H1 (cell line): Measurements from ENCODE around the gene GATAD2B. TPM values are rescaled to one million over a fixed set of nuclear protein-coding genes. Genes with fewer than 3 reads are reported as not detected.

Experiments used
- ASH2L ChIP-seq: fragments of 200-600, 300-600 bp; sonication (generic); IDR thresholded peaks from one replicate; pipeline ENCODE4 v1.7.1; 2017; ENCODE audit warnings: low read length
- ATF3 ChIP-seq: IDR thresholded peaks from 2 replicates; pipeline ENCODE4 v1.6.1; 2011; ENCODE audit warnings: low read depth, mild to moderate bottlenecking, low read length; ENCODE audit not compliant: insufficient read depth
- BACH1 ChIP-seq: IDR thresholded peaks from 2 replicates; pipeline ENCODE4 v1.6.1; 2012; ENCODE audit warnings: low read length, improper control_type of control experiment
- CHD2 ChIP-seq: IDR thresholded peaks from 2 replicates; pipeline ENCODE4 v1.6.1; 2012; ENCODE audit warnings: low read length, improper control_type of control experiment
- GABPA ChIP-seq: IDR thresholded peaks from 2 replicates; pipeline ENCODE4 v1.6.1; 2011; ENCODE audit warnings: mild to moderate bottlenecking, low read length, moderate library complexity, borderline replicate concordance; ENCODE audit not compliant: insufficient read depth
- GTF2F1 ChIP-seq: IDR thresholded peaks from 2 replicates; pipeline ENCODE4 v1.6.1; 2012; ENCODE audit warnings: low read depth, low read length, improper control_type of control experiment, borderline replicate concordance
- HDAC6 ChIP-seq: IDR thresholded peaks from one replicate; pipeline ENCODE4 v1.7.1; 2012; ENCODE audit warnings: low read depth, mild to moderate bottlenecking, inconsistent platforms, low read length, moderate library complexity
- MAFK ChIP-seq: IDR thresholded peaks from 2 replicates; pipeline ENCODE4 v1.6.1; 2012; ENCODE audit warnings: low read depth, mild to moderate bottlenecking, improper control_type of control experiment, low read length
- MAX ChIP-seq: IDR thresholded peaks from 2 replicates; pipeline ENCODE4 v1.6.1; 2012; ENCODE audit warnings: inconsistent platforms
- POU5F1 ChIP-seq: IDR thresholded peaks from 2 replicates; pipeline ENCODE4 v1.6.1; 2011; ENCODE audit warnings: low read depth, mild to moderate bottlenecking, low read length, moderate library complexity
- RAD21 ChIP-seq, 2 experiments: IDR thresholded peaks in 1 of 2; conservative IDR thresholded peaks in 1 of 2; 2 replicates each; pipeline ENCODE4 v1.6.1; 2011; ENCODE audit warnings: low read depth in 2 of 2, low read length in 2 of 2, improper control_type of control experiment in 1 of 2, inconsistent platforms in 1 of 2, mild to moderate bottlenecking in 1 of 2, moderate library complexity in 1 of 2
- RBBP5 ChIP-seq: IDR thresholded peaks from 2 replicates; pipeline ENCODE4 v1.7.1; 2012; ENCODE audit warnings: low read depth, mild to moderate bottlenecking, inconsistent platforms, low read length, moderate library complexity, borderline replicate concordance
- RFX5 ChIP-seq: IDR thresholded peaks from 2 replicates; pipeline ENCODE4 v1.6.1; 2011; ENCODE audit warnings: low read depth, low read length, improper control_type of control experiment, borderline replicate concordance
- SIN3A ChIP-seq, 2 experiments: IDR thresholded peaks in 1 of 2; conservative IDR thresholded peaks in 1 of 2; 2 replicates each; pipeline ENCODE4 v1.6.1; 2011 to 2012; ENCODE audit warnings: low read length in 2 of 2, improper control_type of control experiment in 1 of 2, low read depth in 1 of 2, mild to moderate bottlenecking in 1 of 2
- SP2 ChIP-seq: IDR thresholded peaks from 2 replicates; pipeline ENCODE4 v1.6.1; 2012; ENCODE audit warnings: mild to moderate bottlenecking, low read length, inconsistent platforms
- SP4 ChIP-seq: IDR thresholded peaks from 2 replicates; pipeline ENCODE4 v1.6.1; 2012; ENCODE audit warnings: low read length, inconsistent platforms
- polyA plus RNA-seq, 7 experiments: library from polyadenylated mRNA; depleted of rRNA in 3 of 7; stranded (reverse) in 5 of 7; unstranded in 2 of 7; fragments of >200 nt in 5 of 7; fragments of 200-250 nt in 2 of 7; gene quantifications; 1 replicate in 5 of 7; 2 replicates in 1 of 7; 4 replicates in 1 of 7; pipeline versions ENCODE4 v1.2.1 to v1.2.3, GENCODE V29; 2011 to 2013; ENCODE audit warnings: missing spikeins in 2 of 7, mixed read lengths in 2 of 7
- total RNA-seq: library from RNA; stranded (reverse); fragmentation: NEBNext Ultra II Directional; extraction: Animal tissue kit (Norgen Biotek cat#: 25700); gene quantifications from 2 replicates; pipeline ENCODE4 v1.2.1, GENCODE V29; 2021
- TF ChIP-seq, protein P1 (sequence below): IDR thresholded peaks from 2 replicates; pipeline ENCODE4 v1.6.1; 2011; ENCODE audit warnings: low read length, improper control_type of control experiment
- TF ChIP-seq, protein P2 (sequence below), 3 experiments: IDR thresholded peaks; 1 replicate in 2 of 3; 2 replicates in 1 of 3; pipeline versions ENCODE4 v1.5.1 to v1.6.1; 2011; ENCODE audit warnings: low read length in 3 of 3, mild to moderate bottlenecking in 3 of 3, inconsistent platforms in 2 of 3, low read depth in 1 of 3, moderate library complexity in 1 of 3; ENCODE audit not compliant: insufficient read depth in 1 of 3; ENCODE audit errors: control extremely low read depth in 1 of 3

GATAD2B gene
- total and polyA plus RNA-seq, 2 of the 8 experiments (the other 6 are each of a cell fraction or from before 2014, with no cell fraction given) = 8.4 to 39.1 TPM

DNA sequence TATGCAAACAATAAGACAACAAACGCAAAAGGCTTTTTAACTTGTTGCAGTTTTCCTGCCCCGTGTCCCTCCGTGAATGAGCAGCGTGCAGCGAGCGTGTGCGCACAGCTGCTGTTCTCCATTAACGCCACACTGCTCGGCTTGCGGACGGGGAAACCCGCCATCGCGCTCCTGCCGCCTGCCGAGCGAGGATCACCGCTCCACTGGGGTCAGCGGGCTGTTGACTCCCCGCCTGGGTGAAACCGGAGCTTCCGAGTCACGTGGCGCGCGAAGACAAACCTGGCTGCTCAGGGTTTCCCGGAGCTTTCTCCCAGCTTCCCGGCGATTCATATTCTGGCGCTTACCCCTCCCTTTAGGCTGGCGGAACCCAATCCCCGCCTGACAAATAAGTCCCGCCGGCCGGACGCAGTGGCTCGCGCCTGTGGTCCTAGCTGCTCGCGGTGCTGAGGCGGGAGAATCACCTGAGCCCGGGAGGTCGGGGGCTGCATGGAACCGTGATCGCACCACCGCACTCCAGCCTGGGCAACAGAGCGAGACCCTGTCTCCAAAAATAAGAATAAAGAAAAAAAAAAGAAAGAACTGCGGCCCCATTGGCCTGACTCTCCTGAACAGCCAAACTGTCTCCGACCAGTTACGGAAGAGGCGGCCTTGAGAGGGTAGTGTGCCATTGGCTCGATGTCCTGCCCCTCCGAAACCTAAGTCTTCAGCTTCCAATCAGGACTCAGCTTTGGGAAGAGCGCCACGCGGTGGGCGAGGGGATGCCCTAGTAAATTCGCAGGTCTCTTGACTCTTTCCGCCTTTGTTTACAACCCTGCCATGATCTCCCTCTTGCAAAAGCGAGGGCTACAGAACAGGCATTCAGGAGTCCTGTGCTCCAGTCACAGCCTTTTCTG lies 44.6 kb upstream of the GATAD2B start, which contains the start of gene CREB3L4 (continued):
- TF ChIP-seq ATF3 (0 out of 2 replicates have a peak, but pooled peaks have one; percentile 65), SIN3A (conservative IDR thresholded peaks at IDR 0.05 in 1 of 2, IDR thresholded peaks at IDR 0.05 in 1 of 2; ENCODE audit: low read depth in 1 of 2, low read length in 2 of 2) (peak; percentile 51 to 69; a peak in 3 of 4 replicates), MAX (peak; percentile 93), RAD21 (IDR thresholded peaks at IDR 0.05 in 1 of 2, conservative IDR thresholded peaks at IDR 0.05 in 1 of 2; ENCODE audit: low read depth in 2 of 2, low read length in 2 of 2) (peak; percentile 6 to 11; a peak in 1 of 4 replicates), RBBP5 (peak; percentile 74), GTF2F1 (peak; percentile 40; the same call in 1 of the 2 replicates), ASH2L (peak; percentile 90), HDAC6 (no peak), GABPA (no peak), MAFK (0 out of 2 replicates have a peak, but pooled peaks have one; percentile 15), RFX5 (peak; percentile 36; the same call in 1 of the 2 replicates), CHD2 (peak; percentile 91), SP2 (peak; percentile 69), BACH1 (no peak), POU5F1 (no peak), SP4 (peak; percentile 74; the same call in 1 of the 2 replicates)
- TF ChIP-seq, protein P1, sequence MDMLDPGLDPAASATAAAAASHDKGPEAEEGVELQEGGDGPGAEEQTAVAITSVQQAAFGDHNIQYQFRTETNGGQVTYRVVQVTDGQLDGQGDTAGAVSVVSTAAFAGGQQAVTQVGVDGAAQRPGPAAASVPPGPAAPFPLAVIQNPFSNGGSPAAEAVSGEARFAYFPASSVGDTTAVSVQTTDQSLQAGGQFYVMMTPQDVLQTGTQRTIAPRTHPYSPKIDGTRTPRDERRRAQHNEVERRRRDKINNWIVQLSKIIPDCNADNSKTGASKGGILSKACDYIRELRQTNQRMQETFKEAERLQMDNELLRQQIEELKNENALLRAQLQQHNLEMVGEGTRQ = peak; percentile 90
- TF ChIP-seq, protein P2, sequence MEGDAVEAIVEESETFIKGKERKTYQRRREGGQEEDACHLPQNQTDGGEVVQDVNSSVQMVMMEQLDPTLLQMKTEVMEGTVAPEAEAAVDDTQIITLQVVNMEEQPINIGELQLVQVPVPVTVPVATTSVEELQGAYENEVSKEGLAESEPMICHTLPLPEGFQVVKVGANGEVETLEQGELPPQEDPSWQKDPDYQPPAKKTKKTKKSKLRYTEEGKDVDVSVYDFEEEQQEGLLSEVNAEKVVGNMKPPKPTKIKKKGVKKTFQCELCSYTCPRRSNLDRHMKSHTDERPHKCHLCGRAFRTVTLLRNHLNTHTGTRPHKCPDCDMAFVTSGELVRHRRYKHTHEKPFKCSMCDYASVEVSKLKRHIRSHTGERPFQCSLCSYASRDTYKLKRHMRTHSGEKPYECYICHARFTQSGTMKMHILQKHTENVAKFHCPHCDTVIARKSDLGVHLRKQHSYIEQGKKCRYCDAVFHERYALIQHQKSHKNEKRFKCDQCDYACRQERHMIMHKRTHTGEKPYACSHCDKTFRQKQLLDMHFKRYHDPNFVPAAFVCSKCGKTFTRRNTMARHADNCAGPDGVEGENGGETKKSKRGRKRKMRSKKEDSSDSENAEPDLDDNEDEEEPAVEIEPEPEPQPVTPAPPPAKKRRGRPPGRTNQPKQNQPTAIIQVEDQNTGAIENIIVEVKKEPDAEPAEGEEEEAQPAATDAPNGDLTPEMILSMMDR (IDR thresholded peaks at IDR 0.05; ENCODE audit: control extremely low read depth in 1 of 3, insufficient read depth in 1 of 3, low read depth in 1 of 3, low read length in 3 of 3) = peak in 2 of 3 experiments; percentile 37 to 51; a peak in 2 of 4 replicates
